Fibroblast of lung (primary cell): ENCODE data around the gene GPHN.

Experiments used
- CTCF ChIP-seq, 2 donors: IDR thresholded peaks in 1 of 2; conservative IDR thresholded peaks in 1 of 2; 1 replicate in 1 of 2; 2 replicates in 1 of 2; pipeline ENCODE4 v1.5.1; 2011 to 2012; ENCODE audit warnings: low read length in 2 of 2, control low read depth in 1 of 2, inconsistent platforms in 1 of 2, low read depth in 1 of 2, mild to moderate bottlenecking in 1 of 2
- EZH2 ChIP-seq: IDR thresholded peaks from 2 replicates; pipeline ENCODE4 v1.5.1; 2012; ENCODE audit warnings: low read length, control low read depth, mild to moderate bottlenecking; ENCODE audit errors: missing control alignments

- TF ChIP-seq EZH2 = no peak
- TF ChIP-seq CTCF (conservative IDR thresholded peaks at IDR 0.05 in 1 of 2, IDR thresholded peaks at IDR 0.05 in 1 of 2; ENCODE audit: low read depth in 1 of 2, low read length in 2 of 2) = no peak
These were observed 632.6 kb downstream of the GPHN start for GRCh38 chr14:67140556-67140955.
